ENCODE results near the gene FIBP.

The FIBP gene

DNA sequence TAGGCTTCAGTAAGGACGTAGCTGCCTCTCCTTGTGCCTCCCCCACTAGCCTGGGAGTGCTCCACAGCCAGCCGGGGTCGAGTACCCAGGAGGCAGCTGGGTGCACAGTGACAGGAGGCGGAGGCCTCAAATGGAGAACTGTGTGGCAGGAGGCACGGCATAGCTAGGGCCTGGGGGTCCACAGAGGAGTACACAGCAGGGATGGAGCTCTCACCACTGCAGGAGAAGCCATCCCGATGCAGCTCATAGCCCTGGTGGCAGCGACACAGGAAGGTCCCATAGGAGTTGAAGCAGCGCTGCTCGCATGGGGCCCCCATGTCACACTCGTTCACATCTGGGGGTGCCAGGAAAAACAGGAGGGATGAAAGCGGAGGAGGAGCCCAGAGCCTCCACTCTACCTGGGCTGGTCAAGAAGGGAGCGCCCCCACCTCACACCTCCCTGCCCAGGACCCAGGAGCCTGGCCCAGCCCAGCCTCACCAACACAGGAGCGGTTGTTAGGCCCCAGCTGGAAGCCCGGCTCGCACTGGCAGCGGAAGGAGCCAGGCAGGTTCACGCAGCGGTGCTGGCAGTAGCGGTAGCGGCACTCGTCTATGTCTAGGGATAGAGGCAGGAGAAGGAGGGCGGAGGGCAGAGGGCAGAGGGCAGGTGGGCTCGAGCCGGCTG lies 18.5 kb downstream of the FIBP start:
- no peak for DNase-seq

DNA sequence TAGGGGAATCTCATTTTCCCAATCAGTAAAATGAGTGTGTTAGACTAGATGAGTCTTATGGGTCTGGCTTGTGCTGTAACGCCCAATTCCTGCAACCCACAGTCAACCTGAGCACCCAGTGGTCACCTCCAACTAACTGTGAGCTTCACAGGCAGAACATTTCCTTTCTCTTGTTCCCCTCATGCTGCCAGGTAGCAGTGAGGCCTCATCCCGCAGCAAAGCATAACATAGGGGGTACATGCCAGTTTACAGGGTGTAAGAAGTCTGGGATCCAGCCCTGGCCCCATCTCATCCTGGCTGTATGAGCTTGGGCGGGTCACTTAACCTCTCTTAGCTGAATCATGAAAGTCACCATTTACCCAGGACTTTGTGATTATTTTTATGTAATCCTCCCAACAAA lies 19.4 kb downstream of the FIBP start:
- DNase-seq = no peak

GRCh38 chr11:65868076-65868667 lies 20.1 kb downstream of the FIBP start:
- no peak for DNase-seq

DNA sequence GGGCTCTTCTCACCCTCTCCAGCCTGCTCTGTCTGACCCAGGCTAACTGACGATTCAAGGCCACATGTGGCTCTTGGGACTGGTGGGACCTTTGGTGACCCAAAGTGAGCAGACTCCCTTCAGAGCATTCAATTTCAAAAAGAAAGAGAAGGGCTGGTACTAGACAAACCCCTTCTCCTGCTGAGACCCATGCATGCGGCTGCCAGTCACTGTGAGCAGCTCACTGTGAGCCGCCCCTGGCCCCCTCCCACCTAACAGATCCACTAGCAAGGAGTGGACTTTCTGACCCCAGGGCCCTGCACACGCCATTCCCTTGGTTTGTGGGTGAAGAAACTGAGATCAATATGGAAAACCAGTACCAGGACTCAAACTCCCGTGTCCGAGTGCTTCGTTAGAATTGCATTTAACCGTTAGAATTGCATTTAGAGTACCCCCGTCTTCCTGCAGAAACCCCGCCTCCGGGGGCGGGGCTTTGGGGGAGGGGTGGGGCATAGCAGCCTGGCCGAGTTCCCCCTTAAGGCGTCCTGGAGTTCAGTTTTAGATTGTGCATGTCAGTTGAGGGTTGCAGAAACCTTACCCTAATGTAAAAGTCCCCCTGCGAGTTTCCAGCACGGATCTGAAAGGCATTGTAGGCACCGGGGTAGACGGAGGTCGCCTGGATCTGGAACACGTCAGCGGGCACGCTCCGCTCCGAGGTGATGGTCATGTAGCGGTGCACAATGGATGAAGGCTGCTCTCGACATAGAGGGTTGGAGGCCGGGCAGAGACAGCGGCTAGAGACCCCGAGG lies 20.8 kb downstream of the FIBP start:
- DNase-seq = no peak

- DNase-seq = no peak
These were observed 21.6 kb downstream of the FIBP start for GRCh38 chr11:65866509-65867283.

GRCh38 chr11:65865550-65866172 lies 22.6 kb downstream of the FIBP start:
- DNase-seq = no peak

DNA sequence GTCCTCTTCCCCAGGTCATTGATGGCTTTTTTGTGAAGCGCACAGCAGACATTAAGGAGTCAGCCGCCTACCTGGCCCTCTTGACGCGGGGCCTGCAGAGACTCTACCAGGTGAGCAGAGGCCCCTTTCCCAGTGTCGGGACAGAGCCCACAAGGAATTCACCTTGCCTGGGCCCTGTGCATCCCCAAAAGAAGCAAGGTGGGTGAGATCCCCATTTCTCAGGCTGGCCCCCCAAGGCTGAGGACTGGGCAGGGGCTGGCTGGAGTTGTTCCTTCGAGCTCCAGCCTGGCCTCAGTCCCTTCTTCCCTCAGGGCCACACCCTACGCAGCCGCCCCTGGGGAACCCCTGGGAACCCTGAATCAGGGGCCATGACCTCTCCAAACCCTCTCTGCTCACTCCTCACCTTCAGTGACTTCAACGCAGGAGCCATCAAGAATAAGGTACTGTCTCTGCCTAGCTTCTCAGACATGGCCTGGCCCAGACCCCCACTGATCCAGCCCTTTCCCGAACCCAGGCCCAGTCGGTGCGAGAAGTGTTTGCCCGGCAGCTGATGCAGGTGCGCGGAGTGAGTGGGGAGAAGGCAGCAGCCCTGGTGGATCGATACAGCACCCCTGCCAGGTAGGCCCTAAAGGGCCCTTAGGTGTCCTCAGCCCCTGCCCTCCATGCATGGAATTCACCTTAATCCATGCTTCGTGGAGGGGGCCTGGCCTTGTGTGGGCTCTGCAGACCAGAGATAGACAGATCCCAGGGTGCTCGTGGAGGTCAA lies 23.4 kb downstream of the FIBP start:
- DNase-seq = no peak

GRCh38 chr11:65863889-65864705 lies 24.2 kb downstream of the FIBP start:
- DNase-seq = no peak

DNA sequence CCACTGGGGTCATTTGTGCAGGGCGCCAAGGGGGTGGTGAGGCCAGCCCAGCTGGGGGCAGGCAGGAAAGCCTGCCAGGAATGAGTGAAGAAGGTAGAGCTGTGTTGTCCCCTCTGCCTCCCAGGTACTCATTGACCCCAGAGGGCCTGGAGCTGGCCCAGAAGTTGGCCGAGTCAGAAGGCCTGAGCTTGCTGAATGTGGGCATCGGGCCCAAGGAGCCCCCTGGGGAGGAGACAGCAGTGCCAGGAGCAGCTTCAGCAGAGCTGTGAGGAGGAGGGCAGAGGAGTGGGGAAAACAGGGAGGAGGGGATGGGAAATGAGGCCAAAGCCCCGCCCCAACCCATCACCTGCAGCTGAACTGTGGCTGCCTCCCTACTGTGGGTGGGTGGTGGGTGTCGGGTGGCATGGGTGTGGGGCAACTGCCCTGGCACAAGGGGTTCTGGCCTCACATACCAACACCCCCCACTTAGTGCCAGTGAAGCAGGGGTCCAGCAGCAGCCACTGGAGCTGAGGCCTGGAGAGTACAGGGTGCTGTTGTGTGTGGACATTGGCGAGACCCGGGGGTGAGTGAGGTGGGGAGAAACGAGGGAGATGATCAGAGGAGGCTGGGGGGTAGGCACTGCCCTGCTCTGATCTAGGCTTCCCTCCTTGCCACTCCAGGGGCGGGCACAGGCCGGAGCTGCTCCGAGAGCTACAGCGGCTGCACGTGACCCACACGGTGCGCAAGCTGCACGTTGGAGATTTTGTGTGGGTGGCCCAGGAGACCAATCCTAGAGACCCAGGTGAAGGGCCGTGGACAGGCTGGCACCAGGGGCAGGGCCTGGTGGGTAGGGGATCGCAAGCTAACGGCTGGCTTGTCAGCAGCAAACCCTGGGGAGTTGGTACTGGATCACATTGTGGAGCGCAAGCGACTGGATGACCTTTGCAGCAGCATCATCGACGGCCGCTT lies 25.1 kb downstream of the FIBP start:
- DNase-seq = no peak

DNA sequence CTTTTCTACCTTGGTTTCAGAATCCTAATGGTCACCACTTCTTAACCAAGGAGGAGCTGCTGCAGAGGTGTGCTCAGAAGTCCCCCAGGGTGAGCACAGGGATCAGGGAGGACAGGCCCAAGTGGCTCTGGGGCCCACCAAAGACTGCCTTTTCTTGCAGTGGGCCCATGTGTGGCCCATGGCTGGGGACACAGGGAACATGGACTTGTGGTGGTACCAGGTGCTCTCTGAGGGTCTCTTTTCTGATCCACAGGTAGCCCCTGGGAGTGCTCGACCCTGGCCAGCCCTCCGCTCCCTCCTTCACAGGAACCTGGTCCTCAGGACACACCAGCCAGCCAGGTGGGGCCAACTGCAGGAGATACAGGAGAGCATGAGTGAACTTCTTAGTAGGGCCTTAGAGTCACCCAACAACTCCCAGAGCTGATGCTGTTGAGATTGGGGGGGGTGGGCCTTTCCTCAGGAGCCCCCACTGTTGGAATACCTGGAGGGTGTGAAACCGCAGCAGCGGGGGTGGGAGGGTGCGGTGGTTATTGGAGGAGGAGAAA lies 26.0 kb downstream of the FIBP start:
- no peak for DNase-seq

DNA sequence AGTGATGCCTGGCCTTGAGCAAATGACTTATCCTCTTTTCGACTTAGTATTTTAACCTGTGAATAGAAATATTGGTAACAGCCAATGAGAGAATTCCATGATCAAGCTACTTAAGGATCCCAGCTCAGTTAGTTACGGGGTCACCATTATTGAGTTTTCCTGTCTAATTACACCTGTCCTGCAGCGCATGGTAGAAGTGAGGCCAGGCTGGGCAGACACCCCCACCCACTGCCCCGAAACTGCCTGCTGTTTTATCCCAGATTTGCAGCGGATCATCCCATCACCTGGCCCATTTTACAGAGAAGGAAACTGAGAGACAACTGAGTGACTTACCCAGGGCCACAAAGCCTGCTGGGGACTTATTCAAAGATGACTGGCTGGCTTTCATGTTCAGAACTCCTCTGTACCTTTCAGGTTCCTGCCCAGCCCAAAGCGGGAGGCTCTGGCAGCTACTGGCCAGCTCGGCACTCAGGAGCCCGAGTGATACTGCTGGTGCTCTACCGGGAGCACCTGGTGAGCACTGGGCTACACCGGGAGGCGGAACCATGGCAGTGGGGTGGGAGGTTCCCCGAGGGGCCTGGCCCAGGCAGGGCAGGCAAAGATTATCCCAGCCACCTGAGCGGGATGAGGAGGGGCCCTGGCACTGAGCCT lies 26.6 kb downstream of the FIBP start:
- no peak for DNase-seq

GRCh38 chr11:65861165-65861505 lies 27.1 kb downstream of the FIBP start:
- DNase-seq = no peak

DNA sequence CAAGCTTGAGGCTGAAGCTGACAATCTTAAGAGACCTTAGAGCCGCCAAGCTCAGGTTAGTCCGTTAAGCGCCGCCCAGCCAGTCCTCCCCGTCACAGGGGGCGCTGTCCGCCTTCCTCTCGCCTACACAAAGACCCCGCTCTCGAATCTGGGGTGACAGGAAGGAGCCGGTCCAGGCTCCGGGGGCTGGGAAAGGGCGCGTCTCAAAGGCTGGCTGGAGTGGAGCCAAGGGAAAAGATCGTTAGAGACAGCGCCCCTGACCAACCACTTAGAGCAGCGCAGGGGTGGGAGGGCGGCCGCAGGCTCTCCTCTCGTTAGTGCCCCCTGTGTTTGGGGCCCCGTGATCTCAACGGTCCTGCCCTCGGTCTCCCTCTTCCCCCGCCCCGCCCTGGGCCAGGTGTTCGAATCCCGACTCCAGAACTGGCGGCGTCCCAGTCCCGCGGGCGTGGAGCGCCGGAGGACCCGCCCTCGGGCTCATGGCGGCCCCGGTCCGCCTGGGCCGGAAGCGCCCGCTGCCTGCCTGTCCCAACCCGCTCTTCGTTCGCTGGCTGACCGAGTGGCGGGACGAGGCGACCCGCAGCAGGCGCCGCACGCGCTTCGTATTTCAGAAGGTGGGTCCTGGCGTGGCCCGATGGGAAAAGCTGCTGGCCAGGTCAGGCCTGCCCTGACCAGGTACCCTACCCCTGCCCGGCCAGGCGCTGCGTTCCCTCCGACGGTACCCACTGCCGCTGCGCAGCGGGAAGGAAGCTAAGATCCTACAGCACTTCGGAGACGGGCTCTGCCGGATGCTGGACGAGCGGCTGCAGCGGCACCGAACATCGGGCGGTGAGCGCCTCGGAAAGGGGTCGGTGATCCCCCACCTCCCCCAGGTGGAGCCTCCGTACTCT lies 27.8 kb downstream of the FIBP start, which contains the start of gene MUS81:
MUS81 (plus strand) TSS at position 156 of the 887 bp plus-strand sequence; CDS start at position 477, 321 bp downstream.
- DNase-seq = peak; percentile 95

GRCh38 chr11:65859812-65860277 lies 28.4 kb downstream of the FIBP start:
- DNase-seq = peak; percentile 14

- DNase-seq = peak; percentile 98
These were observed 29.0 kb downstream of the FIBP start for GRCh38 chr11:65859095-65859811.

DNA sequence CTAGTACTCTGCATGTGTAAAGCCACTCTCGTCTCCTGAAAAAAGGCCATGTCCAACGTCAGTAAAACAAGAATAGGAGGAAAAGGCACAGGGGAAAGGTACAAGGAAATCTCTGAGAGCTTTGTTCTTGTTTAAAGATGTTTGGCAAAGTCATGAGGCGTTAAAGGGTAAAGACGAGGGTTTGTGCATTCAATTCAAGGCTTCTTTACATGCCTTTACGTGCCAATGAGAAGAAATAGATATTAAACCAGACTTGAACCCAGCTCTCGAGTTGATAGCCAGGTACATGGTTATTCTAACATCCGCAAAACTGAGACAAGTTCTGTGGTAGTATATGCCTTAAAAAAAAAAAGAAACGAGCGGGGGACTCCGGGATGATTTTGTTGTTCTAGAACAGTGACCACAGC lies 29.6 kb downstream of the FIBP start:
- DNase-seq = no peak

Data from suppressor macrophage treated with lipopolysaccharide for 4 hours (primary cell).